NCI-H526 treated with DMSO at 0.1 percent for 48 hours (cell line): Measurements from ENCODE around the gene ANKH.

Experiments used
- DNase-seq: peaks from one replicate; lab custom pipeline; 2025; lab: John Stamatoyannopoulos, UW

The ANKH gene

DNA sequence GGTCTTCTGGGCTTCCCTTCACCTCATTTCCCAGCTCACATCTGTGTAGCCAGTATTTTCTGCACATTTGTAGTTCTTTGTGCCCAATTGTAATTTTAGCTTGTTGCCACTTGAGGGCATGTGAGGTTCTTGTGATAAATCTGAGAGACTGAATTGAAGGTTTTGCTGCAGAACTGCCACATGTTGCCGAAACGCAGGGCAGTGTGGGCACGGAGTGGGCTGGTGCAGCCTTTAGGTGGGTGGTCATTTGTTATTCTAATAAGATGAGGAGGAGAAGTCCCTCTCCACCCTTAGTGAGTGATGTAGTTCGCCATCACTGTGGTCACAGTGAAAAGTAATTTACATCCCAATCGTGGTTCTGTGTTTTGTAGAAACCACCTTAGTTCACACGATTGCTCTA, 185.8 kb downstream of the ANKH start:
- DNase-seq: peak; percentile 29

DNA sequence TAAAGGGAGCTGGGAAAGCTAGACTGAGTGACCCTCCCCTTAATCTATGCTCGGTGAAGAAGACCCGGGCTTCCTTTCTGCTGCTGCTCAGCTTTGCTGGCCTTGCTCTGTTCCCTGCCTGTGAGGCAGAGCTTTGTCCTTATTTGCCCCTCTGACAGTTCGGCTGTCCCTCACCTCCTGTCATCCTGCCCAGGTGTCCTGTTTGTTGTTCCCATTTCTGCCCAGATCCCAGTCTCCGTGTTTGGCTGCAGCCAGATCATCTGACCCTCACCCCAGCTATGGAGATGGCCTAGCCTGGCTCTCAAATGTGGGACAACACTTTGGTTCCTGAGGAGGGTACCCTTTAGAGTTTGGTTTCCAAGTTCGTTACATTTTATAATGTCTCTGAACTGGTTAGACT, 186.8 kb downstream of the ANKH start:
- DNase-seq: no peak

DNA sequence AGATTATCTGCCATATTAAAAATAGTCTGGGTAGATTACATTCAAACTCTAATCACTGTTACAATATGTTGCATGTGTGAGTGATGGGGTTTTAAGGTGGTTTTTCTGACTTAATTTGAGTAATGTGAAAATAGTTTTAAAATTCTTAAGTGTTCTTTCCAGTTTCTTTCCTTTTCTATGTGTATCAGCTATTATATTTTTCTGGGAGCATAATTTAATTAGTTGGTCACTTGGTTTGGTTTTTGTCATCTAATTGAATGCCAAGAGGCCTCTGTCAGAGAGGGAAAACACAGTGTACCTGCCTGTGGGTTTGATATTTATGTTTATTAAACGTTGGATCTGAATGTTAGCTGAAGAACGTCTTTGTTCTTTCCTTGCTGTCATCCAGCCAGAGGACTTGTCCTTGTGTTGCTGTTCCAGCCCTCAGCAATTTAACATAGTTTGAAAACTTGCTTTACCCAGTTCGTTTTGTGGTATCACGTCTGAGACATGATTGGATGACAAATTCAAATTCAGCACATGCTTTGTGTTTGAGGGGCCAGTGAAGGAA, 187.6 kb downstream of the ANKH start:
- DNase-seq: no peak

DNA sequence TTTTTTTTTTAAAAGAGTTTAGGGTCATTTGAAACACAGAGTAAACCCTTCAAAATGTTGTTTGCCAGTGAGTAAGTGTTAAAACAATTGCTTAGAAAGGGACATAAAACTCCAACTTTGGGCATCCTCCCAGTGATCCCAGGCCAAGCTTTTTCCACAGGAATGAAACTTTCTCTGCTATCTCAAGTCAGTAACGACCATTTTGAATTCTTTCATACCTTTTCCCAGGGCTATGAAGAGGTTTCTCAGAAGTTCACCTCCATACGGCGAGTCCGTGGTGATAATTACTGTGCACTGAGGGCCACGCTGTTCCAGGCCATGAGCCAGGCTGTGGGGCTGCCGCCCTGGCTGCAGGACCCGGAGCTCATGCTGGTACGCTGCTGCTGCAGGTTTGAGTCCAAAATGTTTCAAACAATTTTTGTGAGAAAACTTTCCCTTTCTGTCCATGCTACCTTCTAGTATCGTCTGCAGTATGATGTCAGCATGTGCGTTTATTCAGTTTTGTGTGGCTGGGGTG, 190.3 kb downstream of the ANKH start:
- DNase-seq: no peak

DNA sequence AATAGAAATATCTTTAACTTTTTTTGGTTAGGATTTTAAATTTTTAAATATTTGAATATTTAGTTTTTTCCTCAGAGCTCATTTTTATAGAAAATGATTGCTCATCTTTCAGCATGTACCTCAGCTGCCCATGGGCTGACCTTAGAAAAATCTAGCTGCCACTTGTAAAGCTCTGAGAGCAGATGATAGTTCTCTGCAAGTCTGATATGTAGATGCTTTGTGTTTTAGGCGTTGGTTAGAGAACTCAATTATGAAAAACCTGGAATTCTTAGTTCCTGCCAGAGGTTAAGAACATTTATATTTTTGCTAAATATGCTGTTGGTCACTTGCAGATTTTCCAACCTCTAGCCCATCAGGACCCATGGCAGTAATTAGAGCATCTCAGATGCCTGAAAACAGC, 192.0 kb downstream of the ANKH start:
- no peak for DNase-seq

DNA sequence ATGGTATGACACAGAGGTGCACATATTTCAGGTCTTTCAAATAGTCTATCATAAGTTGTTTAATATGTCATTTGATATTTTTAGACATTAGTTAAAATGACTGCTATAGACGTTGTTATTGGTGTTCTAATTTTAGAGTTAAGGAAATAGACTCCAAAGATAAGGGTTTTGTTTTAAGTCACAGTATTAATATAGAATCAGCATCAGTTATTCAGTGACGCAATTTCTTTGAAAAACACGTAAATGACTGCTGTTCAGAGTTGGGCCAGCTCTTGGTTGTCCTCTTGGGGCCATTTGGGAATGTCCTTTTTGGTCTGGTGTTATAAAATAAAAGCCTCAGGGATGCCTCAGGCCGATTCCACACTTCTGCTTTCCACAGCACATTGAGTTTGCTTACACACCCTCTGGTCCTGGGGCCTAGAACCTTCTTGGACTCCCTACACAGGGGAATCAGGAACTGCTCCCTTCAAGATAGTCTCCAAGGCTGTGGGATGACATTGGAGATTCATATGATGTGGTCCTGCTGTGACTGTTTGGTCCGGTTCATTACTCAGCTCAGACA, 192.7 kb downstream of the ANKH start:
- no peak for DNase-seq

DNA sequence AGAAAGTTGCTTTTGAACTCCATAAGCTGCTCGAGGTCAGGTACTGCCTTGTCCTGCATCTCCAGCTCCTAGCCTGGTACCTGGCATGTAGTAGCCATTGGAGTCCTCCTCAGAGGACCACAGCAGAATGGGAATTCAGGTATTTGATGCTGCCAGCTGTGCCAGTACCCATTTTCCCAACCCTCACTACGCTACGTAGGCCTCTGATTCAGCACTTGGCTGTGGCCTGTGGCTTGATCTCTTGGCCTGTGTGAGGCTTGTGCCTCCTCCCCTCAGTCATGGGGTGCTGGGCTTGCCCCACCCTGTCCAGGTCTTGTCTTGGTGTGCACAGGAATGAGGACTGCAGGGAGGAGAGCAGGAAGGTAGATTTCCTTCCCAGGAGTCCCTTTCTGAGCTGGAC, 195.3 kb downstream of the ANKH start:
- DNase-seq: no peak

DNA sequence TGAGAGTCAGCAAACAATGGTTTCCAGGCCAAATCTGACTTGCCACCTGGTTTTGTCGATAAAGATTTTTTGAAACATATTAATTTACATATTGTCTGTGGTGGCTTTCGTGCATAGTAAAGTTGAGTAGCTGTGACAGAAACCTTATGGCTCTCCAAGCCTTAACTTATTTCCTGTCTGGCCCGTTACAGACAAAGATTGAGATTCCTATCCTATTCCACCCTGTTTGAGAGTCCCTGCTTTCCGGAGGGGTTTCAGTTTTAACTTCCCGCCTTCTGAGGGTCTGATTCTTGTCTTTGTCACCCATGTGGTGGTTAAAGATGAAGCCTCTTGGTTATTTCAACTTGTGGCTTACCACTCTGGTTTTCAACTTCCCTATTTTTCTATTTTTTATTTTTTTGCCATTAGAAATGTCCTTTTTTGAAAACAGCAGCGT, 195.7 kb downstream of the ANKH start:
- no peak for DNase-seq

DNA sequence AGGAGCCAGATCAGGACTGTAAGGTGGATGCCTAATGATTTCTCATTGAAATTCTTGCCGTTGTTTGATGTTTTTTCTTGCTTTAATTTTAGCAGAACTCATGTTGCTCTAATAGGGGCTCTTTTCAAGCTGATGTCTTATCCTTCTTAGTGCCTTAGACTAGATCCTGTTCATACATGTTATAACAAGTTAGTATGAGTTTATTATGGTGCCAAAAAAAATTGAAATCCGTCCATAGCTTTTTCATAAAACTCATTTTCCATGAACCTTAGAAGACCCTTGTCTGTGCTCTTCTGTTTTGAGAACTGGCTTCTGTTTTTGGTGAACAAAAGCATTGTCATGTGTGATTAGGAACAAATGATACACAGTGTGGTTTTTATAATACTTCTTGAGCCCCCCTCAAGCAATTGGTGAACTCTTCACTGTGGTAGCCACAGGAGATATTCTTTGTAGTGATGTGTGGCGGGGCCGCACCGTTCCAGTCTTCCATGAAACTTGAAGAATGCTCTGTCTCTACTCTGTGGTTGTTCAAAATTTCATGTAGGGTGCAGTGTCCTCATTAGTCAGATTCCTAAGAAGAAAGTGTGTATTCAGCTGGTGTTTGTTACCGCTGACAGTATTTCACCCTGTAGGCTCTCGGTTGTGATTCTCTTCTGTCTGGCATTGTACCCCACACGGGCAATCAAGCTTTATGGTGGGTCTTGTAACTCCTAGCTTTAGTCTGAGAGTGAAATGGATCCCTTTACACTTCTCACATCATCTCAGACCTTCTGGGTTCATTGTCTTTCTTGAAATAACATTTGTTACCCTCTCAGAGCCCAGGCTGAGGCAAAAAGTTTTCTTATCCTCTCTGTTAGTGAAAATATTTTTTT, 196.4 kb downstream of the ANKH start:
- DNase-seq: no peak

DNA sequence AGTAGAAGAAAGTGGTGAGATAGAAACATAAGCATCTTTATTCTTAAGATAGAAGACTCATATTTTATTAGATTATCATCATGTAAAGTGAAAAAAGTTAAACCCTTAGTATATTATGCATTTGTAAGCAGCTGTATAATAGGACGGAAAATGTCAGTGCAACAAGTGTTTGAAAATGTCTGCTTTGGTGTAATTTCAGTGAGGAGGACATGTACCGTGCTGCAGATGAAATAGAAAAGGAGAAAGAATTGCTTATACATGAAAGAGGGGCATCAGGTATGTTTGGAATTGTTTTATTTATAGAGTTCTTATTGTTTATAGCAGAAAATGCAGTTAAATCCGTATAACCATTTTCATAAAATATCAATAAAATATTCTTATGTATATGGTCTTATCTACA, 198.1 kb downstream of the ANKH start:
- DNase-seq: no peak

DNA sequence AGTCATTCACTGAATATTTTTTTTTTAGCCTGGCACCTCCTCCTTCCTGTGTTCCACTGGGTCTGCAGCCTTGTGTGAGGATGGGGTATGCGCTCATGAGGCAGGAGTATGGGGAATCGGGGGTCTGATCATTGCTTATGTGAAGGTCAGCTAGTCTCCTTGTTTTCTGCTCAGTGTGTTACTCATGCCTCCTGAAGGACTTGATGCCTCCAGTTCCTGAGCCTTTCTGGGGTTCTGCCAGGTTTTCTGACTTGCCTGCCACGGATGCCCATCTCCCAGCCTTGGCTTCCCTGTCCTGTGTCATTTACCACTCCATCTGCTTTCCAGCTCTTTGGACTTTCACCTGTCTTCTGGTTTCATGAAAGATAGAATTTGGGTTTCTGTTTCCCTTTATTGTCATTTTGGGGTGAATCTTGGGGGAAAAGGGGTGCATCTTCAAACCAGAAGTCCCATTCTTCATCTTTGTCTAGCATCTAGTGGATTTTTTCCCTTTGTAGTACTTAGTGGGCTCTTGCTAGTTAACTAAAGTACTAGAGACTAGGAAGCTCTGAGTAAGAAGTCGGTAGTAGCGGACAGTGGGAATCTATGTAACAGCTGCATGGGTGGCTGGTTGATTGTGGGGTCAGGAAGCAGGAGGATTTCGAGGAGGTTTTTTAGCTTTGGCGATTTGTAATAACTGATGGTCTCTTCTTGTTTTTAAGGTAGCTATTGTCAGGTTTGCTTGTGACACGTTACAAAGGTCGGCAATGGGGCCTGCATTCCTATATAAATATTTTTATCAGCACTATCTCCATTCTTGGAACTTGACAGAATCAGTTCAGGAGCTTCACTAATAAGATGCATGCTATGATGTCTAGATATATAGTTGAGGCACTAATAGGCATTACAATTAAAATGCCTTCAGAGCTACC, 198.8 kb downstream of the ANKH start:
- DNase-seq: no peak

DNA sequence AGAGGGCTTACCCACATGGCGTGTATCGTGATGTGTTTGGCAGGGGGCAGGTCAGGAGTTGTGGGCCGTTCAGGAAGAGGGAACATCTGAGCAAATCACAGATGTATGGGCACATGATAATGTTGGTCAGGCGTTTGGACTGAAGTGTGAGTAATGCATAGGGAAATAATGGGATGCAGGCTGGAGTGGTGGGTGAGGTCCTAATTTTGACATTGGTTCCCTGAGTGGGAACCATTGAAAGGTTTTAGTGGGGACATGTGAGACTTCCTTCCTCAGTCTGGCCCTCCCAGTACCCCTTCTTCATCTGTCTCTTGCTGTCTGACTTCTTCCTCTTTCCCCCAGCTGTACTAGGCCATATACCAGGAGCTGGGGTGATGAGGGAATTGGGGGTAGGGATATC, 199.5 kb downstream of the ANKH start:
- no peak for DNase-seq

DNA sequence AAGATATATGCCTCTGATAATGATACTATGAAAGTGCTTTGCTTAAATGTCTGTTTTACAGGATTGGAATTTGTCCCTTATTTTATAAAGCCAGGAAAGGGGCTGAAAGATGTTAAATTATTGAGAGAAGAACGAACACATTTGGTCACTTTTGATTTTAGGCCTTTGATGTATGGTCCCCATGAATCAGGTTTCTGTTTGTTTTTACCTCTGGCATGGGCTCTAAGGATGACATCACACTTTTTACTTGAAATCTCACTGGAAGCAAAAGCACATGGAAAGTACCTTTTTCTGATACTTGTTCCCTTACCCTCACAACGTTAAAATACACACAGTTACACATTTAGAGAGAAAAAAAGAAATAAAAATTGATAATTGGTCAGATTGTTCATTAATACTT, 200.2 kb downstream of the ANKH start:
- DNase-seq: no peak

DNA sequence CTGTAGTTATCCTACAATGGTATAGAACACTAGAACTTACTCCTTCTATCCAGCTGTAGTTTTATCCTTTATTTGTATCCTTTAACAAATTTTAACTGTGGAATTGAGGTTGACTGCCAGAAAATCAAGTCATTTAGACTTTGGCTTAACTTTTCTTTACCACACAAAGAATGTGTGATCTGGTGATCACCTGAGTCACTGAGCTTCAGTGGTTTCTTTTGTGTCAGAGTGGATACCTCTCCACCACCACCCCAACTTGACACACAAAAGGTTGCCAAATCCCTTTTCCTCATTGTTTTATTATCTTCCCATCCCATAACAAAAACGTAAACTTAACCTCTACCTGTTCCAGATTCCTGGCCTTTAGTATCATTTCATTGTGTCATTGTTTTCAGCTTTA, 201.6 kb downstream of the ANKH start:
- DNase-seq: no peak

DNA sequence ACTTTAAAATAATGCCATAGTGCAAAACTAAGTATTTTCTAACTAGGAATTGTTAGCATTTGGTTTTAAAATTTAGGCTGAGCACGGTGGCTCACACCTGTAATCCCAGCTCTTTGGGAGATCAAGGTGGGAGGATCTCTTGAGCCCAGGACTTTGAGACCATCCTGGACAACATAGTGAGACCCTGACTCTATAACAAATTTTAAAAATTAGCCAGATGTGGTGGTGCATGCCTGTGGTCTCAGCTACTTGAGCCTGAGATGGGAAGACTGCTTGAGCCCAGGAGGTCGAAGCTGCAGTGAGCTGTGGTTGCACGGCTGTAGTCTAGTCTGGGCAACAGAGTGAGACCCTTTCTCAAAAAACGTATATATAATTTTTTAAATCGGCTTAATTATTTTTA, 202.2 kb downstream of the ANKH start:
- DNase-seq: no peak

DNA sequence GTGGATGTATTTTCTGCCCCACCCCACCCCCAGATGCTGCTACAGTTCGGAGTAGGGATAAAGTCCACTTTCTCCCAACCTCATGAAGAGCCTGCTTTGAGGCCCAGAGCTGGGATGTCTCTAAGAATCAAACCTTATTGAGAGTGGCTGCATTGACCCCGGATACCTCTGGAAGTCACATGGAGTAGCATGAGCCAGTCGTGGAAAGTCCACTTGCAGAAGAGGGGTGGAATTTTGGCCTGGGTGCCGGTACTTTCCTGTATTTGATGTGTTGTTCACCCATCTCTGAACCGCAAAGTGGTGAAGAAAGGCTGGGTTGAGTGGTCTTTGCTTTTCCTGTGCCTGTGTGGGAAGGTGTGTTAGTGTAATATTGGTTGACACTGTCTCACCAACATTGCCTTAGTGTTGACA, 203.4 kb downstream of the ANKH start:
- no peak for DNase-seq

DNA sequence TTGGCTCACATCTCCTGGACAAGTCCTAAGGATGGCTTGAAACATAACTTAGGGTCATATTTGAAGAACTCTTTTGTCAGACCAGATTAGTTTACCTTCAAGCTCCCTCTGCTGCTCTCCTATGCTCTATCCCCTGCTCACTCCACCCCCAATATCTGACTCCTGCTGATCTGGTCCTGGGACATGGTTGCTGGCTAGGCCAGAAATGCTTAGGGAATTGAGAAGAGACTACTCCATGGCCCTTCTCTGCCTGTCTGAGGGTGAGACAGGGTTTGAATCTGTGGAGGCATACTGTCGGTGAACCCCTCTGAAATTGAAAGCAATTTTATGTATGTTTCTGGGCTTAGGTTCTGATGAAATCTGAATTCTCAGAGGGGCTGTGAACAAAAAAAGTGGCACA, 203.8 kb downstream of the ANKH start:
- DNase-seq: no peak

DNA sequence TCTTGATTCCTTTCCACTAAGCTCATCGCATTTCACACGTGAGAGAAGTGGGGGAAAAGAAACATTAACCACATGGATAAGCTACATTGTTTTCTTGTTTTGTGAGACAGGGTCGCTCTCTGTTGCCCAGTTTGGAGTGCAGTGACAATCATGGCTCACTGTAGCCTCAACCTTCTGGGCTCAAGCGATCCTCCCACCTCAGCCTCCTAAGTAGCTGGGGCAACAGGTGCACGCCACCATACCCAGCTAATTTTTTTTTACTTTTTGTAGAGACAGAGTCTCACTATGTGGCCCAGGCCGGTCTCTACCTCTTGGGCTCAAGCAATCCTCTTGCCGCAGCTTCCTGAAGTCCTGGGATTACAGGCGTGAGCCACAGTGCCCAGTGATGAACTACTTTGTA, 204.3 kb downstream of the ANKH start:
- no peak for DNase-seq

DNA sequence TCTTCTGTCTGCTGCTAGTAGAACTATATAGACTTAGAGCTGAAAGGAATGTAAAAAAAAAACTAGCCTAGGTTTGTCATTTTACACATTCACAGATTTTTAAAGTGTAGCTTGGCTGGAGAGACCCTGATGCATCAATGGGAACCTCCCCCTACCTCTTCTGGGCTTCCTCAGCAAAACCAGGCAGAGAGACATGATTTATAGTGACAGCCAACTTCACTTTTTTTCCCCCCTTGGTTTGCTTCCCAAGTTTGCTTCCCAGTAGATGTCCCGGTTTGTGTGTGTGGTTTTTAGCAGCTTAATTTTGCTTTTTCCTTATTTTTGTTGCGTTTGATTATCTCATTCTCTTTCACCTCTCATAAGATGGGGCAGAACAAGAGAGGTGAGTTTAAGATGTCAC, 205.2 kb downstream of the ANKH start:
- no peak for DNase-seq

DNA sequence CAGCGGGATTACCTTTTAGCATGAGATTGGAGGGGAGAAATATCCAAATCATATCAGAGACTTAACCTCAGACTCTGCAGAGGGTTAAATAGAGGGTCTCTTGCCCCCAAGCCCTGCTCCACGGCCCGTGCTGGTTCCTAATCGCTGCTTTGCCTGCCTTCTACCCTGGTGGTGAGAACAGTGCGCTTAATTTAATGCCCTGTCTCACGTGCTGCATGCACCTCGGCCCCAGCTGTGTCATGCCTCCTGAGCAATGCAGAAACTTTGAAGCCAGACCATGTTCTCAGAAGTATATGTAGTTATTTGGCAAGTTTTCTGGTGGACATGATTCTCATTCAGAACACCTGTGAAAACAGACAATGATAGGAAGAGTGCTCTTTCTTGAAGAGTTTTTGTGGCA, 205.6 kb downstream of the ANKH start:
- DNase-seq: no peak

DNA sequence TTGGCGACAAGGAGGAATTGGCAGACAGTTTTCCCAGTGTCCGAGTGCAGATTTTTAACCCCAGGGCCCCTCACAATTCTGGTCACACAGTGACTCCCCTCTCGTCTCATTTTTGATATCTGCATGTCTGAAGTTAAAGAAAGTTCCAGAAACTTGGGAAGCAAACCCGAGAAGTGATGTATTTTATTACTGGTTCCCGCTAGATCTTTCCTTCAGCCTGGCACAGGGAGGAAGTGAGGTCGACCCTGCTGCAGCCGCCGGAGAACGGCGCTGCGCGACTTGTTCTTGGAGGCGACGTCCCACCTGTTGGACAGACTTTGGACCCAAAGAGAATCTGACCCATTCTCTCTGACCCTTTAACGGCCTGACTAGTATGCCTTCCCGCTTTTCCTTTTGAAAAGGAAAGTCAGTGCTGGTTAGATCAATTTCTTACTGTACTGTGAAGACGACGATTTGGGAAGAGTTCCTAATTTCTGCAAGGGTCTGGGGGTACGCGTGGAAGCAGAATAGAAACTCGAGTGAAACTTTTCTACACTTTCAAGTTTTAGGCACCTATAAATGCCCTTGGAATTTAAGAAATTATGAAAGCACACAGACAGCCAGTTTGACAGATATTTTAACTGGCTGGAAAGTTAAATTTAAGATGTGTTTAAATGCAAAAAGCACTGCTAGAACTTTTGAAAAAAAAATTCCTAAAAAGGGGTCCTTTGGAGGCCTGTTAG, 206.3 kb downstream of the ANKH start:
- DNase-seq: no peak
